Keratinocyte (primary cell): ENCODE measurements around the gene HTD2. TPM values are rescaled to one million over a fixed set of nuclear protein-coding genes. Genes with fewer than 3 reads are reported as not detected.

Experiments
- DNase-seq: peaks from one replicate; pipeline ENCODE4 v3.0.0-alpha.2; 2011; ENCODE audit warnings: low read depth, missing footprints, low spot score
- FAIRE-seq: peaks from 2 replicates; lab custom pipeline; 2011; peaks lifted over from hg19 to GRCh38; lab: Jason Lieb, UNC
- H2AFZ ChIP-seq: 2 replicates; pipeline ENCODE4 v1.6.0; 2012; ENCODE audit warnings: low read length, control low read depth, inconsistent platforms; ENCODE audit not compliant: control insufficient read depth
- H3K27ac ChIP-seq: 2 replicates; pipeline ENCODE4 v1.5.1; 2011; ENCODE audit warnings: low read length; ENCODE audit not compliant: control insufficient read depth, insufficient read depth
- H3K27me3 ChIP-seq: 3 replicates; pipeline ENCODE4 v1.6.0; 2011; ENCODE audit warnings: low read length; ENCODE audit not compliant: control insufficient read depth, insufficient read depth; ENCODE audit errors: extremely low read depth
- H3K36me3 ChIP-seq, 2 experiments: 2 replicates in 1 of 2; 3 replicates in 1 of 2; pipeline ENCODE4 v1.5.1; 2011; ENCODE audit warnings: low read length in 2 of 2, mild to moderate bottlenecking in 1 of 2; ENCODE audit not compliant: control insufficient read depth in 2 of 2, insufficient read depth in 2 of 2; ENCODE audit errors: extremely low read depth in 1 of 2
- H3K4me1 ChIP-seq: 3 replicates; pipeline ENCODE4 v1.5.1; 2011; ENCODE audit warnings: low read length; ENCODE audit not compliant: control insufficient read depth, insufficient read depth; ENCODE audit errors: extremely low read depth
- H3K4me2 ChIP-seq: 3 replicates; pipeline ENCODE4 v1.6.0; 2011; ENCODE audit warnings: low read depth, low read length; ENCODE audit not compliant: control insufficient read depth, insufficient read depth; ENCODE audit errors: extremely low read depth
- H3K4me3 ChIP-seq, 3 experiments: fragments of 200-600 bp in 1 of 3; sonication (generic) in 1 of 3; 2 replicates in 2 of 3; 3 replicates in 1 of 3; pipeline ENCODE4 v1.5.1; 2011 to 2016; ENCODE audit warnings: low read length in 3 of 3, mild to moderate bottlenecking in 3 of 3, control low read depth in 2 of 3, inconsistent platforms in 1 of 3, low read depth in 1 of 3, mixed read lengths in 1 of 3, mixed run types in 1 of 3, moderate library complexity in 1 of 3; ENCODE audit not compliant: control insufficient read depth in 2 of 3, insufficient read depth in 2 of 3; ENCODE audit errors: extremely low read depth in 1 of 3
- H3K79me2 ChIP-seq: 2 replicates; pipeline ENCODE4 v1.6.0; 2012; ENCODE audit warnings: low read length; ENCODE audit not compliant: control insufficient read depth, insufficient read depth
- H3K9ac ChIP-seq: 3 replicates; pipeline ENCODE4 v1.6.0; 2011; ENCODE audit warnings: low read length; ENCODE audit not compliant: control insufficient read depth, insufficient read depth; ENCODE audit errors: extremely low read depth
- H3K9me1 ChIP-seq: 3 replicates; pipeline ENCODE4 v1.6.0; 2011; ENCODE audit warnings: low read length; ENCODE audit not compliant: control insufficient read depth, insufficient read depth; ENCODE audit errors: extremely low read depth
- H3K9me3 ChIP-seq: 2 replicates; pipeline ENCODE4 v1.5.1; 2012; ENCODE audit warnings: low read depth, low read length; ENCODE audit not compliant: control insufficient read depth
- H4K20me1 ChIP-seq: 3 replicates; pipeline ENCODE4 v1.6.0; 2011; ENCODE audit warnings: low read length; ENCODE audit not compliant: control insufficient read depth, insufficient read depth; ENCODE audit errors: extremely low read depth
- CTCF ChIP-seq, 3 experiments: IDR thresholded peaks in 1 of 3; conservative IDR thresholded peaks in 1 of 3; optimal IDR thresholded peaks in 1 of 3; 2 replicates in 2 of 3; 3 replicates in 1 of 3; pipeline versions ENCODE3 to v1.5.1; 2011; ENCODE audit warnings: low read length in 3 of 3, mild to moderate bottlenecking in 3 of 3, moderate library complexity in 2 of 3, control low read depth in 1 of 3, inconsistent platforms in 1 of 3; ENCODE audit not compliant: insufficient read depth in 2 of 3; ENCODE audit errors: extremely low read depth in 1 of 3
- EZH2 ChIP-seq: IDR thresholded peaks from one replicate; pipeline ENCODE4 v1.6.1; 2012; ENCODE audit warnings: inconsistent platforms, mild to moderate bottlenecking, low read length, moderate library complexity
- dilution Hi-C: fragments of 300-500 bp; cut with MboI; formaldehyde crosslinking; loops from one replicate; pipeline ENCODE4 v1.7.0; 2020; ENCODE audit warnings: low sequenced_read_pairs; ENCODE audit not compliant: extremely low pct_ligation_motif_present
- polyA plus RNA-seq, 5 experiments: library from polyadenylated mRNA; depleted of rRNA in 3 of 5; stranded (reverse) in 3 of 5; stranded (forward) in 1 of 5; unstranded in 1 of 5; fragments of >200 nt; gene quantifications; 1 replicate in 1 of 5; 2 replicates in 3 of 5; 3 replicates in 1 of 5; pipeline versions ENCODE4 v1.2.1 to v1.2.3, GENCODE V29; 2011 to 2012; ENCODE audit warnings: missing spikeins in 2 of 5, low read depth in 1 of 5, low replicate concordance in 1 of 5

Gene HTD2
- polyA plus RNA-seq, 1 donor (not counting 4 experiments of a cell fraction or from before 2014, with no cell fraction given) = 12.5 TPM

GRCh38 chr3:58269356-58269755, 37.0 kb upstream of the HTD2 start:
- no peaks in the 10 kb centered on the region for H3K9me1 ChIP-seq
- no peak overlapping the region for H3K4me3 ChIP-seq
- DNase-seq = no peak

GRCh38 chr3:58270485-58270884, 35.8 kb upstream of the HTD2 start:
- no peak overlapping the region for H2AFZ ChIP-seq
- H3K4me1 ChIP-seq = peaks cover 20% of the 10 kb centered on the region
- no peak overlapping the region for H3K27ac ChIP-seq
- TF ChIP-seq CTCF (optimal IDR thresholded peaks at IDR 0.05 in 1 of 3, IDR thresholded peaks at IDR 0.05 in 1 of 3, conservative IDR thresholded peaks at IDR 0.05 in 1 of 3; ENCODE audit: extremely low read depth in 1 of 3, insufficient read depth in 2 of 3, low read length in 3 of 3) (no peak), EZH2 (no peak)
- no peak overlapping the region for H3K4me2 ChIP-seq
- DNase-seq (no peak), FAIRE-seq (no peak)
- H3K9me1 ChIP-seq = no peaks in the 10 kb centered on the region
- dilution Hi-C loops = no loop called here
- peaks cover 0 to 2% of the 10 kb centered on the region in 2 experiments for H3K36me3 ChIP-seq
- H3K79me2 ChIP-seq = no peaks in the 10 kb centered on the region
- H3K9me3 ChIP-seq = no peaks in the 10 kb centered on the region
- no peak overlapping the region for H3K4me3 ChIP-seq
- no peaks in the 10 kb centered on the region for H4K20me1 ChIP-seq
- no peaks in the 10 kb centered on the region for H3K27me3 ChIP-seq
- no peak overlapping the region for H3K9ac ChIP-seq

More at GRCh38 chr3:58269356-58269755, 37.0 kb upstream of the HTD2 start:
- no peaks in the 10 kb centered on the region for H3K79me2 ChIP-seq
- H2AFZ ChIP-seq = no peak overlapping the region
- no peaks in the 10 kb centered on the region for H3K36me3 ChIP-seq
- H3K4me1 ChIP-seq = peaks cover 20% of the 10 kb centered on the region
- no peak overlapping the region for H3K27ac ChIP-seq
- no peak overlapping the region for H3K4me2 ChIP-seq
- TF ChIP-seq EZH2 (no peak), CTCF (optimal IDR thresholded peaks at IDR 0.05 in 1 of 3, IDR thresholded peaks at IDR 0.05 in 1 of 3, conservative IDR thresholded peaks at IDR 0.05 in 1 of 3; ENCODE audit: extremely low read depth in 1 of 3, insufficient read depth in 2 of 3, low read length in 3 of 3) (no peak)
- no peaks in the 10 kb centered on the region for H3K27me3 ChIP-seq
- FAIRE-seq = no peak
- no peaks in the 10 kb centered on the region for H4K20me1 ChIP-seq
- no peaks in the 10 kb centered on the region for H3K9me3 ChIP-seq
- H3K9ac ChIP-seq = no peak overlapping the region
- dilution Hi-C loops = no loop called here
